Stimulated activated CD4-positive, alpha-beta T cell treated with anti-CD3 and anti-CD28 coated beads, TNF-alpha, amount 100 ng/mL, for 4 hours (primary cell): ENCODE data around the gene MT4.

Experiments used
- DNase-seq, 3 experiments: peaks; one replicate each; pipeline ENCODE4 v3.0.0-alpha.2; 2020; ENCODE audit warnings: low read depth in 3 of 3

The MT4 gene

DNA sequence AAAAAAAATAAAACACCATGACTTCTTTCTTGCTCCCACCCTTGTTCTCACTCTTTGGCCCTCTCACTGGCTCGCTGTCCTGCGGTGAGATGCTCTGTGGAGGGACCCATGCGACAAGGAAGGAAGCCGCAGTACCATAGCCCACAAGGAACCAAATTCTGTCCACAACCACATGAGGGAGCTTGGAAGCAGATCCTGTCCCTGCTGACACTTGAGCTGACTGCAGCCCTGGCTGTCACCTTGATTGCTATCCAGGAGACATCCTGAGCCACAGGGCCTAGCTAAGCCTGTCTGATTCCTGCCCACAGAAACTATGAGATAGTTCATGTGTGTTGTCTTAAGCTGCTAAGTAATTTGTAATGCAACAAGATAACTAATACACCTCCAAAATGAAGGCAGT, 38.7 kb downstream of the MT4 start:
- no peak for DNase-seq

DNA sequence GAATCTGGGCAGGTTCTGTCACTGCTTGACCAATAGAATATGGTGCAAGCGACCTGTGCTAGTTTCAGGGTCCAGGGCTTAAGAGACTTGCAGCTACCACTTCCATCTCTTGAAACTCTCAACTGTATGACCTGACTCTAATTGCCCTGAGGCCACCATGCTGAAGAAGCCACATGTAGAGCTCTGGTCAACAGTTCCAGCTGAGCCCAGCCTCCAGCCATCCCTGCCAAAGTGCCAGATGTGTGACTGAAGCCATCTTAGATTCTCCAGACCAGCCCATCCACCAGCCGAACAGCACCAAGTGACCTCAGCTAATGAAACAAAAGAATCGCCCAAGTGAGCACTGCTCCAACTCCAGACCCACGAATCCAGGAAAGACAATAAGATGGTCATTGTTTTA, 40.1 kb downstream of the MT4 start:
- DNase-seq = no peak

DNA sequence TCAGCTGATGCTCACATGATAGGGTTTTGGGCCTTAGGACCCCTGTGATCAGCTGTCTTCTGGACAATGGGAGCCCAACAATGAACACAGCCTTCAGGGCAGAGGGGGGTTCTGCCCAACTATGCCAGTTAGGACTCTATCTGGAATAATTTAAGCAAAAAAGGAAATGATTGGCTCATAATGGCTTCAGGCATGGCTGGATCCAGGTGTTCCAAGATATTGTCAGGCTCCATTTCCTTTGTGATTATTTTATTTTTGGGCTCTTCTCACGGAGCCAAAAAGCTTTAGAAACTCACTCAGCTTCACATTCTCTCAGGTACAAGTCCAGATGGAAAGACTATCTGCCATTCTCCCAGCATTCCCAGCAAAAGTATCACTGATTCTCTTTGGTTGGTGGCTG, 40.6 kb downstream of the MT4 start:
- DNase-seq = no peak

GRCh38 chr16:56606071-56606475, 41.2 kb downstream of the MT4 start:
- DNase-seq = no peak

GRCh38 chr16:56606476-56607108, 41.7 kb downstream of the MT4 start:
- no peak for DNase-seq

- DNase-seq = no peak
Measured at GRCh38 chr16:56607109-56607618, 42.3 kb downstream of the MT4 start.

DNA sequence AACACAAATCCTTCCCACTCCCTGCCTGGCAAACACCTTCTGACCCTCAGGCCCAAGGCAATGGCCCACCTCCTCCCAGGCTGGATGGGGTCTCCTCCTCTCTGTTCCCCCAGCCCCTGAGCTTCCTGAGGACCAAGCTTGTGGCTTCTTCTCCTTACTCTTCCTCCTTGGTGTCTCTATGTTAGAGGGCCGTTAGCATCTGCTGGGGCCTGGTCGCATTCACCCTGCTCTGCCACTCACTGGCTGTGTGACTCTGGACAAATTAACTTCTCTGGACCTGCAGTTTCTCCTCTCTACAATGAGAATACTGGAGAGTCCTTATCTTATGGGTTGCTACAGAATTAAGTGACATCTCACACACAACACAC, 42.8 kb downstream of the MT4 start:
- no peak for DNase-seq

DNA sequence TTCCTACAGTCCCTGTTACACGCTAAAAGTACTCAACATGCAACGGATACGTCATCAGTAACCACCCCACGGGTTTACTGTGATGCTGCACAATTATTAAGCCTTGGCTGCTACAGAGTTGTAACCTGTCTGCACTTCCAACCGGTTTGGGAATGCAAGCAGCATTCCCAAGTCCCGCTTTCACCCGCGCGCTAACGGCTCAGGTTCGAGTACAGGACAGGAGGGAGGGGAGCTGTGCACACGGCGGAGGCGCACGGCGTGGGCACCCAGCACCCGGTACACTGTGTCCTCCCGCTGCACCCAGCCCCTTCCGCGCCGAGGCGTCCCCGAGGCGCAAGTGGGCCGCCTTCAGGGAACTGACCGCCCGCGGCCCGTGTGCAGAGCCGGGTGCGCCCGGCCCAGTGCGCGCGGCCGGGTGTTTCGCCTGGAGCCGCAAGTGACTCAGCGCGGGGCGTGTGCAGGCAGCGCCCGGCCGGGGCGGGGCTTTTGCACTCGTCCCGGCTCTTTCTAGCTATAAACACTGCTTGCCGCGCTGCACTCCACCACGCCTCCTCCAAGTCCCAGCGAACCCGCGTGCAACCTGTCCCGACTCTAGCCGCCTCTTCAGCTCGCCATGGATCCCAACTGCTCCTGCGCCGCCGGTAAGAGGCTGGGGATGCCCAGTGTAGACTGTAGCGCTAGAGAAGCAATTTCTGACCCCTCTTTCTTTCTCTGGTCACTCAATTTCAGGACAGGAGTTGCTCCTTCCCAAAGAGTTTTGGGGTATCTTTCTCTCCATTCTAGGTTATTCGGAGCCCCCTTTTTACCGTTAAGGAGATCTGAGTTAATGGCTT, 43.4 kb downstream of the MT4 start, which contains the start of gene MT2A:
MT2A (plus strand) TSS at position 542 of the 833 bp plus-strand sequence; CDS start at position 614, 72 bp downstream.
- peak; percentile 73 to 82 (median 74) for DNase-seq

- no peak for DNase-seq
Measured at GRCh38 chr16:56608876-56609462, 44.1 kb downstream of the MT4 start.

GRCh38 chr16:56609463-56609921, 44.6 kb downstream of the MT4 start:
- peak in 2 of 3 experiments; percentile 51 to 63 for DNase-seq

- peak in 2 of 3 experiments; percentile 68 to 72 for DNase-seq
Measured at GRCh38 chr16:56610017-56610608, 45.2 kb downstream of the MT4 start.

DNA sequence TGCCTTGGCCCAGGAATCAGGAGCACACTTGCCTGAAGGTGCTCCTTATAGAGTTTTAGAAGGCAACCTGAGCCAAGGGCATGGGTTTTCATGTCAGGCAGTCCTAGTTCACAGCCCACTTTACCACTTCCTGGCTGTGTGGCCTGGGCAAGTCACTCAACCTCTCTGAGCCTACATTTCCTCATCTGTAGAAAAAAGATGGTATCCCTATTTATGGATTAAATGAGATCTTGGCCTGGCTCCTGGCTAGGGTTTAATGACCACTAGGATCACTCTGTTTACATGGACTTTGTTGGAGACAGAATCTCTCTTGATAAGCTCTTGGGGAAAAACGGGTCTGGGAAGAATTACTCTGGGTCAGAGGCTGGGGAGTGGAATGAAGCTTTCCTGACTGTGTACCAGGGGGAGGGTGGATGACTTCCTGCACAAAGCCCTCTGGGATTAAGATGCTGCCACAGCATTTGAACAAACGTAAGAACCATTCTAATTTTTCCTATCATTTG, 45.8 kb downstream of the MT4 start:
- no peak for DNase-seq

DNA sequence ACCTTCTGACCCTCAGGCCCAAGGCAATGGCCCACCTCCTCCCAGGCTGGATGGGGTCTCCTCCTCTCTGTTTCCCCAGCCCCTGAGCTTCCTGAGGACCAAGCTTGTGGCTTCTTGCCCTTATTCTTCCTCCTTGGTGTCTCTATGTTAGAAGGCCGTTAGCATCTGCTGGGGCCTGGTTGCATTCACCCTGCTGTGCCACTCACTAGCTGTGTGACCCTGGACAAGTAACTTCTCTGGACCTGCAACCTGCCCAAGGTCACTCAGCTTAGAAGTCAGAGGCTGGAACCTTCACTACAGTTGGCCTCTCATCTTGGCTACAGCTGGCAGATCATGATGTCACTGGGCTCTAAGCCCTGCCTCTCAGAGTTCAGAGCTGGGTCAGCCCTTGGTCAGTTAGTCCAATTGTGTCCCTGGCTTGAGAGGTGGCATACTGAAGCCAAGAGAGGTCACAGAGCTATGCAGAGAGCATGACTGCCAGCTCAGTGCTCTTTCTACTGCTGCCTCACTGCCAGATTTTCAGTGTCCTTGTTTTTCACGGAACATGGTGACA, 46.5 kb downstream of the MT4 start:
- DNase-seq = no peak

GRCh38 chr16:56613706-56614105, 48.8 kb downstream of the MT4 start:
- DNase-seq = no peak

GRCh38 chr16:56614549-56614991, 49.7 kb downstream of the MT4 start:
- DNase-seq = no peak

DNA sequence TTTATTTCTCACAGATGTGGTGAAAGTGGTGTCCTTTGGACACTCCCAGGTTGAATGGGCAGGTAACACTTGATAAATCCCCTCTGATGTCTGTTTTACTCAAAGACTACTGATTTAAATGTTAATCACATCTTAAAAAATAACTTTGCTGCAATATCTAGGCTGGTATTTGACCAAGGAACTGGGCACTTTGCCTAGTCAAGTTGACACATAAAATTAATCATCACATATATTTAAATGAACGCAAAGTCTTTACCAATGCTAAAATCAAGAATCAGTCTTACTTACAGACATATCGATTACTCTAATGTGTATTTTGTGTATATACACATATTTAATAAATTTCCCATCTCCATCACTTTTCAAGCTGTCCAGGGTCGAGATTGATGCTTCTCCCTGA, 50.5 kb downstream of the MT4 start:
- DNase-seq = no peak

DNA sequence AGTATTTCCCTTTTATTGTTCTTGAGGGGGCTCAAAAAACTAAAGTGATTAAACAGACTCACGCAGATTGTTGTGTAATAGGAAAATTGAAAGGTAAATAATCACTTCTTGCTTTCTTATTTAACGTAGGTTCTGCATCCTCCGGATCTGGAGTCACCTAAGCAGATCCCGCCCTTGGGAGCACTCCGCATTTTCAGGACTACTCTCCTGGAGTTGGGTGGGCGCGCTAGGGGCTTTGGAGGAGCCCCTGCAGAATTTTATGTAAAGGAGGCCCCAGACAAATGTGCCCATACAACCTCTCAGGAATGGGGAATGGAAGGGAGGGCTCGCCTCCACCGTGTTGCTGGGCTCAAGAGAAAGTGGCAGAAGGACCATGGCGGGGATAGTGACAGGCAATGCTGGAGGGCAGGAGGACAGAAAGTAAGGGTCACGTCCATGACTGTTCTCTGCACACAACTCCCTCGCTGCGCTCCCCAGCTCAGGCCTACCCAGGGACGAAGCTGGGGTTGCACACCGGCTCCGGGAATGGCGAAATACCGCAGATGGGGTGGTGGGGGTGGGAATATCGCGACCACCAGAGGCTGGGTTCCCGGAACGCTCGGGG, 51.8 kb downstream of the MT4 start:
- no peak for DNase-seq

- peak in 1 of 3 experiments; percentile 31 for DNase-seq
Measured at GRCh38 chr16:56617212-56618085, 52.6 kb downstream of the MT4 start.

DNA sequence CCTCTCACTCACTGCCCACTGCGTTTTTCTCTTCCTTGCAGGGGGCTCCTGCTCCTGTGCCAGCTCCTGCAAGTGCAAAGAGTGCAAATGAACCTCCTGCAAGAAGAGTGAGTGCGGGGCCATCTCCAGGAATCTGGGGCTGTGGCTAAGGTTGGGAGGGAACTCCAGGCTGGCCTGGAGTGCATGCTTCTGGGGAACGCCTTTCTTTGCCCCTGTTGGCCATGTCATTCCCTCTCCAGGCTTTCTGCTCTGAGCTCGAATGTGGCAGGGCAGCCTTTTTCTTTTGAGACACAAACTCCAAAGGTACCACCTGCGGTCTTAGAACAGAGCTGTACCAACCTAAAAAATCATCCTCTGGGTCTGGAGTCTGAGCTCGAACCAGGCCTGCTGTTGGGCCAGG, 53.3 kb downstream of the MT4 start:
- no peak for DNase-seq
